GM12878 (cell line): ENCODE measurements around the gene TRIM71. TPM values are rescaled to one million over a fixed set of nuclear protein-coding genes. Genes with fewer than 3 reads are reported as not detected.

Source experiments
- ATAC-seq: fragments of 200-7000 bp; cut with Tn5 transposase; 3 replicates; pipeline ENCODE4 v1.9.1; 2020; ENCODE audit warnings: mild to moderate bottlenecking, moderate library complexity
- BruUV-seq: library from RNA; stranded (reverse); fragments of 400-500 nt; replicated peaks from 2 replicates; lab custom pipeline; 2021; lab: Mats Ljungman, UMichigan
- CTCF ChIA-PET: fragments of 300-600 bp; sonication (Branson Sonifier 250); formaldehyde crosslinking; extraction: SDS; loops from one replicate; lab custom pipeline; 2021; ENCODE audit warnings: inconsistent platforms; lab: Yijun Ruan, JAX
- POLR2A ChIA-PET: fragments of 350-600 bp; formaldehyde crosslinking; extraction: SDS; loops from one replicate; lab custom pipeline; 2021; ENCODE audit warnings: inconsistent platforms; lab: Charles Lee
- RAD21 ChIA-PET: fragments of 300-600 bp; sonication (Branson Sonifier 250); formaldehyde crosslinking; loops from one replicate; lab custom pipeline; 2023; ENCODE audit warnings: antibody characterized with exemption; ENCODE audit not compliant: unreplicated experiment; lab: Charles Lee
- SMC1A ChIA-PET: fragments of 300-600 bp; sonication (Branson Sonifier 250); formaldehyde crosslinking; loops from one replicate; lab custom pipeline; 2023; ENCODE audit not compliant: unreplicated experiment, uncharacterized antibody; lab: Charles Lee
- DNase-seq: peaks from one replicate; pipeline ENCODE4 v3.0.0-alpha.2; 2011; ENCODE audit warnings: low read depth, low spot score
- FAIRE-seq: peaks from 3 replicates; lab custom pipeline; 2011; peaks lifted over from hg19 to GRCh38; lab: Jason Lieb, UNC
- H2AFZ ChIP-seq: 2 replicates; pipeline ENCODE4 v1.6.0; 2011; ENCODE audit warnings: low read depth, low read length, control low read depth; ENCODE audit not compliant: control insufficient read depth
- H3K27ac ChIP-seq: 2 replicates; pipeline ENCODE4 v1.5.1; 2011; ENCODE audit warnings: control low read depth; ENCODE audit not compliant: control insufficient read depth, insufficient read depth
- H3K27me3 ChIP-seq, 2 experiments: replicated peaks in 1 of 2; 2 replicates each; pipeline versions ENCODE4 v1.6.0 to v1.6.1; 2011; ENCODE audit warnings: low read length in 1 of 2; ENCODE audit not compliant: control insufficient read depth in 2 of 2, insufficient read depth in 2 of 2
- H3K36me3 ChIP-seq, 2 experiments: 2 replicates each; pipeline ENCODE4 v1.5.1; 2011; ENCODE audit warnings: low read length in 1 of 2; ENCODE audit not compliant: control insufficient read depth in 2 of 2, insufficient read depth in 2 of 2
- H3K4me1 ChIP-seq: 2 replicates; pipeline ENCODE4 v1.6.1; 2011; ENCODE audit warnings: mild to moderate bottlenecking, low read length, moderate library complexity, mixed read lengths; ENCODE audit not compliant: control insufficient read depth, insufficient read depth
- H3K4me2 ChIP-seq: 2 replicates; pipeline ENCODE4 v1.6.0; 2011; ENCODE audit warnings: control low read depth; ENCODE audit not compliant: control insufficient read depth, insufficient read depth
- H3K4me3 ChIP-seq: fragments of 200-600 bp; sonication (generic); 2 replicates; pipeline ENCODE4 v1.5.1; 2016
- H3K79me2 ChIP-seq: 2 replicates; pipeline ENCODE4 v1.6.0; 2011; ENCODE audit warnings: low read length; ENCODE audit not compliant: control insufficient read depth, insufficient read depth
- H3K9ac ChIP-seq: 2 replicates; pipeline ENCODE4 v1.8.0; 2011; ENCODE audit warnings: low read length, control low read depth, mixed read lengths; ENCODE audit not compliant: control insufficient read depth, insufficient read depth
- H3K9me3 ChIP-seq: replicated peaks from 3 replicates; pipeline ENCODE4 v1.5.1; 2011; ENCODE audit warnings: mild to moderate bottlenecking, low read length; ENCODE audit not compliant: control insufficient read depth, insufficient read depth
- H4K20me1 ChIP-seq: 2 replicates; pipeline ENCODE4 v1.6.0; 2011; ENCODE audit not compliant: control insufficient read depth, insufficient read depth
- BCL3 ChIP-seq: IDR thresholded peaks from 2 replicates; pipeline ENCODE4 v1.6.1; 2011; ENCODE audit warnings: borderline replicate concordance, low read depth, mild to moderate bottlenecking, moderate library complexity, low read length; ENCODE audit not compliant: insufficient read depth, poor library complexity, severe bottlenecking
- CBX5 ChIP-seq: sonication (generic); IDR thresholded peaks from 2 replicates; pipeline ENCODE4 v1.6.1; 2016; ENCODE audit warnings: low read depth, moderate library complexity, mild to moderate bottlenecking, inconsistent platforms
- CTCF ChIP-seq, 3 experiments: IDR thresholded peaks in 2 of 3; conservative IDR thresholded peaks in 1 of 3; 2 replicates each; pipeline ENCODE4 v1.5.1; 2011; ENCODE audit warnings: low read depth in 3 of 3, low read length in 3 of 3, mild to moderate bottlenecking in 3 of 3, control low read depth in 2 of 3, moderate library complexity in 2 of 3, inconsistent platforms in 1 of 3, mixed read lengths in 1 of 3; ENCODE audit not compliant: control insufficient read depth in 2 of 3, insufficient read depth in 1 of 3; ENCODE audit errors: extremely low read depth in 1 of 3
- EP300 ChIP-seq, 2 experiments: fragments of 150-350 bp in 1 of 2; IDR thresholded peaks; 2 replicates each; pipeline ENCODE4 v1.6.1; 2011 to 2012; ENCODE audit warnings: low read depth in 2 of 2, low read length in 2 of 2, borderline replicate concordance in 1 of 2, improper control_type of control experiment in 1 of 2, inconsistent platforms in 1 of 2; ENCODE audit not compliant: control insufficient read depth in 1 of 2
- KAT2A ChIP-seq: conservative IDR thresholded peaks from 2 replicates; pipeline ENCODE4 v1.6.1; 2011; ENCODE audit warnings: low read depth, low read length; ENCODE audit not compliant: control insufficient read depth
- LARP7 ChIP-seq: fragments of 450-650 bp; IDR thresholded peaks from 2 replicates; pipeline ENCODE4 v1.6.1; 2017; ENCODE audit warnings: mild to moderate bottlenecking
- MYC ChIP-seq: IDR thresholded peaks from 2 replicates; pipeline ENCODE4 v1.6.1; 2011; ENCODE audit warnings: mild to moderate bottlenecking, low read length, moderate library complexity, inconsistent platforms; ENCODE audit not compliant: insufficient read depth, insufficient replicate concordance, insufficient read length, severe bottlenecking
- NBN ChIP-seq: fragments of 450-650 bp; IDR thresholded peaks from 2 replicates; pipeline ENCODE4 v1.6.1; 2016
- SIX5 ChIP-seq: IDR thresholded peaks from 2 replicates; pipeline ENCODE4 v1.6.1; 2011; ENCODE audit warnings: mild to moderate bottlenecking, low read depth, low read length, moderate library complexity; ENCODE audit not compliant: severe bottlenecking
- SMC3 ChIP-seq: IDR thresholded peaks from 2 replicates; pipeline ENCODE4 v1.6.1; 2011; ENCODE audit warnings: low read length, improper control_type of control experiment, borderline replicate concordance
- TCF12 ChIP-seq: IDR thresholded peaks from 2 replicates; pipeline ENCODE4 v1.6.1; 2011; ENCODE audit warnings: low read depth, mild to moderate bottlenecking, low read length
- ZNF207 ChIP-seq: fragments of 450-650 bp; IDR thresholded peaks from 2 replicates; pipeline ENCODE4 v1.6.1; 2014; ENCODE audit warnings: antibody characterized with exemption, mild to moderate bottlenecking, borderline replicate concordance
- ZNF622 ChIP-seq: fragments of 450-650 bp; IDR thresholded peaks from 2 replicates; pipeline ENCODE4 v1.6.1; 2017; ENCODE audit warnings: mild to moderate bottlenecking, inconsistent platforms
- WGBS: methylation state at CpG from one replicate; pipeline ENCODE4 v1.1.6; 2016; ENCODE audit warnings: low lambda C conversion rate; ENCODE audit not compliant: insufficient replicate concordance, insufficient coverage; ENCODE audit errors: missing lambda C conversion rate; 5-methylcytosine and 5-hydroxymethylcytosine counted together
- in situ Hi-C: fragments of 300-500 bp; cut with MboI; formaldehyde crosslinking; loops from 9 replicates; pipeline ENCODE4 v1.14.3; 2018; ENCODE audit warnings: mixed read lengths
- intact Hi-C: fragments of 100-400 bp; cut with micrococcal nuclease; formaldehyde crosslinking; loops from one replicate; pipeline ENCODE4 v1.14.2; 2022; ENCODE audit not compliant: unreplicated experiment
- polyA plus RNA-seq, 11 experiments: library from polyadenylated mRNA; depleted of rRNA in 4 of 11; unstranded in 6 of 11; stranded (reverse) in 5 of 11; fragments of >200 nt; fragmentation: Nextera tagmentation in 4 of 11; fragmentation: Illumina TruSeq in 1 of 11; extraction: Ambion mirVana in 4 of 11; extraction: Trizol in 1 of 11; gene quantifications; 1 replicate in 1 of 11; 2 replicates in 10 of 11; pipeline versions ENCODE4 v1.2.1 to v1.2.3, GENCODE V29; 2011 to 2016; ENCODE audit warnings: inconsistent platforms in 2 of 11, missing spikeins in 2 of 11, low read depth in 1 of 11
- total RNA-seq, 4 experiments: library from RNA; depleted of rRNA in 3 of 4; stranded (reverse); fragments of >200 nt in 3 of 4; fragmentation: Illumina TruSeq in 1 of 4; extraction: Trizol in 1 of 4; gene quantifications; 2 replicates each; pipeline versions ENCODE4 v1.2.1 to v1.2.3, GENCODE V29; 2013 to 2021

Gene TRIM71
- total and polyA plus RNA-seq, 10 of the 15 experiments (the other 5 are each of a cell fraction or from before 2014, with no cell fraction given), result 0.02 to 1.8 (median 0.16) TPM

- DNase-seq (no peak), FAIRE-seq (no peak), ATAC-seq (no peak)
- Histone ChIP-seq H3K27me3 (peaks cover 16 to 19% of the 10 kb centered on the region in 2 experiments), H3K9ac (no peak overlapping the region), H4K20me1 (no peaks in the 10 kb centered on the region), H3K9me3 (no peaks in the 10 kb centered on the region), H2AFZ (no peak overlapping the region), H3K79me2 (no peaks in the 10 kb centered on the region), H3K4me3 (no peak overlapping the region), H3K27ac (no peak overlapping the region), H3K36me3 (no peaks in the 10 kb centered on the region; a peak in 1 of 4 replicates), H3K4me1 (no peaks in the 10 kb centered on the region), H3K4me2 (no peak overlapping the region)
- ChIA-PET POLR2A (no interaction called here), RAD21 (no interaction called here), SMC1A (interaction anchor here (1.0 to 1.6 kb wide), 3 partner anchors 15 to 67 kb away, joined by 3 to 5 read pairs (median 4); no protein-coding TSS in a partner anchor), CTCF (no interaction called here)
- BruUV-seq, result no TSS peak
- in situ Hi-C loops (no loop called here), intact Hi-C loops (loop anchor here (10.0 kb wide), 1 partner anchor 89 kb away; no protein-coding TSS in a partner anchor)
- TF ChIP-seq NBN, result no peak
- no peak for TF ChIP-seq CBX5
- TF ChIP-seq SMC3, result no peak
- no peak for TF ChIP-seq CTCF (IDR thresholded peaks at IDR 0.05 in 2 of 3, conservative IDR thresholded peaks at IDR 0.05 in 1 of 3; ENCODE audit: control insufficient read depth in 2 of 3, extremely low read depth in 1 of 3, insufficient read depth in 1 of 3, low read depth in 3 of 3, low read length in 3 of 3)
- no peak for TF ChIP-seq SIX5
- TF ChIP-seq ZNF207, result no peak
- no peak for TF ChIP-seq BCL3
- no peak for TF ChIP-seq TCF12
- TF ChIP-seq EP300 (IDR thresholded peaks at IDR 0.05; ENCODE audit: borderline replicate concordance in 1 of 2, control insufficient read depth in 1 of 2, low read depth in 2 of 2, low read length in 2 of 2), result no peak
- TF ChIP-seq KAT2A, result no peak
- TF ChIP-seq MYC, result no peak
- TF ChIP-seq ZNF622, result no peak
- no peak for TF ChIP-seq LARP7
- WGBS, result 22% methylated on average over 17 of the region's 21 CpGs
Measured at GRCh38 chr3:32815841-32816438, 1.9 kb upstream of the TRIM71 start.
